ENCODE results near the gene ITGB1. TPM values are rescaled to one million over a fixed set of nuclear protein-coding genes. Genes with fewer than 3 reads are reported as not detected.
A peak's percentile ranks its signal among the peaks of the same experiment; 100 is the strongest.
"Not testable (repeated sequence)": the region's sequence is repeated elsewhere in the genome, so short reads cannot be mapped to it uniquely, and the experiment has no call there.

ITGB1 gene
- 10 to 100 TPM; 37.4 to 74.7 TPM for total RNA-seq

GRCh38 chr10:32958085-32959005 is at the start of gene ITGB1:
Gene ITGB1, minus strand, starts transcription at chr10:32958230. Its CDS starts 22,672 bp downstream, at chr10:32935558.
- DNase-seq (ENCODE audit: low spot score in 2 of 2) (peak; percentile 84 to 89), ATAC-seq (peak; percentile 87 to 88)
- H3K36me3 Mint-ChIP-seq, result no peaks in the 10 kb centered on the region
- peak within 1 kb of the TSS; percentile 91 to 98 for H3K27ac Mint-ChIP-seq
- H3K9me3 Mint-ChIP-seq, result peaks cover 0 to 7% of the 10 kb centered on the region in 2 donors

- H3K27ac Mint-ChIP-seq, result no peak overlapping the region
Measured at GRCh38 chr10:33006342-33006887, 48.4 kb upstream of the ITGB1 start.

GRCh38 chr10:33005322-33006301 is 47.6 kb upstream of the ITGB1 start:
- peak overlapping the region in 1 of 2 donors; percentile 54 for H3K27ac Mint-ChIP-seq
- DNase-seq (ENCODE audit: low spot score in 2 of 2) (peak; percentile 17 to 61), ATAC-seq (peak; percentile 71 to 88)
- H3K9me3 Mint-ChIP-seq, result no peaks in the 10 kb centered on the region
- H3K36me3 Mint-ChIP-seq, result no peaks in the 10 kb centered on the region

More at GRCh38 chr10:33006342-33006887, 48.4 kb upstream of the ITGB1 start:
- ATAC-seq (no peak), DNase-seq (ENCODE audit: low spot score in 2 of 2) (no peak)
- H3K36me3 Mint-ChIP-seq, result no peaks in the 10 kb centered on the region
- H3K9me3 Mint-ChIP-seq, result no peaks in the 10 kb centered on the region

- H3K36me3 Mint-ChIP-seq, result no peaks in the 10 kb centered on the region
- ATAC-seq (no peak), DNase-seq (ENCODE audit: low spot score in 2 of 2) (no peak)
- no peak overlapping the region for H3K27ac Mint-ChIP-seq
- H3K9me3 Mint-ChIP-seq, result no peaks in the 10 kb centered on the region
Measured at GRCh38 chr10:33001908-33002492, 44.0 kb upstream of the ITGB1 start.

GRCh38 chr10:32998060-32998581 is 40.1 kb upstream of the ITGB1 start:
- not testable (repeated sequence) for H3K9me3 Mint-ChIP-seq; H3K27ac Mint-ChIP-seq; H3K36me3 Mint-ChIP-seq; DNase-seq (ENCODE audit: low spot score in 2 of 2); ATAC-seq

- ATAC-seq, result no peak
- no peak for DNase-seq (ENCODE audit: low spot score in 2 of 2)
- no peaks in the 10 kb centered on the region for H3K9me3 Mint-ChIP-seq
- no peak overlapping the region for H3K27ac Mint-ChIP-seq
- no peaks in the 10 kb centered on the region for H3K36me3 Mint-ChIP-seq
Measured at GRCh38 chr10:32995751-32996150, 37.7 kb upstream of the ITGB1 start.

GRCh38 chr10:32995066-32995622 is 37.1 kb upstream of the ITGB1 start:
- Mint-ChIP-seq H3K36me3 (no peaks in the 10 kb centered on the region), H3K27ac (no peak overlapping the region), H3K9me3 (no peaks in the 10 kb centered on the region)
- ATAC-seq (no peak), DNase-seq (ENCODE audit: low spot score in 2 of 2) (no peak)

- ATAC-seq; H3K27ac Mint-ChIP-seq; H3K36me3 Mint-ChIP-seq; DNase-seq (ENCODE audit: low spot score in 2 of 2); H3K9me3 Mint-ChIP-seq: not testable (repeated sequence)
Measured at GRCh38 chr10:32994632-32995031, 36.6 kb upstream of the ITGB1 start.

- DNase-seq (ENCODE audit: low spot score in 2 of 2); H3K9me3 Mint-ChIP-seq; ATAC-seq; H3K27ac Mint-ChIP-seq; H3K36me3 Mint-ChIP-seq: not testable (repeated sequence)
Measured at GRCh38 chr10:32992310-32992709, 34.3 kb upstream of the ITGB1 start.

- Mint-ChIP-seq H3K36me3 (no peaks in the 10 kb centered on the region), H3K9me3 (no peaks in the 10 kb centered on the region), H3K27ac (no peak overlapping the region)
- ATAC-seq (no peak), DNase-seq (ENCODE audit: low spot score in 2 of 2) (no peak)
Measured at GRCh38 chr10:32990811-32991210, 32.8 kb upstream of the ITGB1 start.

GRCh38 chr10:32988604-32989003 is 30.6 kb upstream of the ITGB1 start:
- DNase-seq (ENCODE audit: low spot score in 2 of 2) (no peak), ATAC-seq (no peak)
- Mint-ChIP-seq H3K27ac (no peak overlapping the region), H3K9me3 (no peaks in the 10 kb centered on the region), H3K36me3 (no peaks in the 10 kb centered on the region)

GRCh38 chr10:32987172-32987571 is 29.1 kb upstream of the ITGB1 start:
- Mint-ChIP-seq H3K9me3 (no peaks in the 10 kb centered on the region), H3K27ac (no peak overlapping the region), H3K36me3 (no peaks in the 10 kb centered on the region)
- no peak for DNase-seq (ENCODE audit: low spot score in 2 of 2)
- ATAC-seq, result no peak

- H3K27ac Mint-ChIP-seq, result no peak overlapping the region
Measured at GRCh38 chr10:32985775-32986350, 27.8 kb upstream of the ITGB1 start.

GRCh38 chr10:32985341-32985764 is 27.3 kb upstream of the ITGB1 start:
- Mint-ChIP-seq H3K27ac (no peak overlapping the region), H3K36me3 (no peaks in the 10 kb centered on the region), H3K9me3 (no peaks in the 10 kb centered on the region)
- ATAC-seq (no peak), DNase-seq (ENCODE audit: low spot score in 2 of 2) (no peak)

More at GRCh38 chr10:32985775-32986350, 27.8 kb upstream of the ITGB1 start:
- Mint-ChIP-seq H3K36me3 (no peaks in the 10 kb centered on the region), H3K9me3 (no peaks in the 10 kb centered on the region)
- ATAC-seq (no peak), DNase-seq (ENCODE audit: low spot score in 2 of 2) (no peak)

GRCh38 chr10:32984003-32984600 is 26.1 kb upstream of the ITGB1 start:
- Mint-ChIP-seq H3K9me3 (no peaks in the 10 kb centered on the region), H3K27ac (no peak overlapping the region), H3K36me3 (no peaks in the 10 kb centered on the region)
- ATAC-seq (no peak), DNase-seq (ENCODE audit: low spot score in 2 of 2) (no peak)
